Suppressor macrophage (primary cell): Measurements from ENCODE around the gene ZCCHC4.

ENCODE experiments used
- DNase-seq, 4 experiments: peaks; one replicate each; pipeline ENCODE4 v3.0.0-alpha.2; 2020 to 2022

Gene ZCCHC4

DNA sequence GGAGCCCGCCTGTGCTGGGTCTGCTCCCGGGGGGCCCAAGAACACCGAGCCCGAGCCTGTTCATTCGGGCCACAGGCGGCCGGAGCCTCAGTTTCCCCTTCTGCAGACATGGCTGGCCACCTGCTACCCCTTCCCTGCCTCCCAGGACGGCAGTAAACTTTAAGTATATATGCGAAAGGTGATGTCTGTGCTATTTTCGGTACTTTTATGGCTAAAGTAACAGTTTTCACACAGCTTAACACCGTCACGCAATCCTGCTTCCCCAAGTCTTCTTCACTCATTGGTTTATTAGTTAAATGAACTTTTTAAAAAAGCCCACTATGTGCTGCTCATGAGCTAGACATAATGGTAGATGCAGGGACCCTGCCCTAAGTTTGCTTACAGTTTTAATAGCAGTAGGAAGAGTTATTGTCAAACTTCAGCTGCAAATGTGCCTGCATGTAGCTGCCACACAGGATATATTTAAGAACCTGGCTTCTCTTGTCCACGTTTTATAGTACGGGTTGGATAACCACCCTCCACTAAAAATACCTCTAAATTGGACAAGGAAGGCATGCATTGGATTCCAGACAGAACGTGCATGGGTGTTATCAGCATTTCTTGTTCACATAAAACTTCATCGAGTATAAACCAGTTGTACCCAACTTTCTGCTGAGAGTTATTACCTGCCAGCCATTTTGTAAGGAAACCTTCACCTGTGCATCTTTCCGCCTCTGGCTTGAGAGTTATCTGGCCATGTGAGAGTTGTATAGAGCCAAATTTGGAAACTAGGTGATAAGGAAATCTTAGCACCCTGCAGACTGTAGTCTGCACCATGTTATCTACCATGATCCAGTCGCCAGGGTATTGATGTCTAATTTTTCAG, 65.2 kb downstream of the ZCCHC4 start:
- peak in 3 of 4 experiments; percentile 7 to 31 (median 24) for DNase-seq

DNA sequence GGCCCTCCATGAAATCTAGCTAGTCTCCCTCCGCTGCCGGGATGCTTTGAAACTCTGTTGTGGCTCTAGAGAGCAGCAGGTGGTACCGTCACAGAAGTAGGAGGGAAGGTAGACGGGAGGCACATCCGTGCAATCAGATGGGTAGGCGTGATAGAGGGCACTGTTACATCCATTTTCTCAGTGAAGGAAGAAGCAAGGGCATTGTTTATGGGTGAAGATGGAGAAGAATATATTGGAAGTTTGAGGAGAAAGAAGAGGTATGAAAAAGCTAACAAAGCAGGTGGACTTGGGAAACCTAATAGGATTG, 65.8 kb downstream of the ZCCHC4 start:
- no peak for DNase-seq

DNA sequence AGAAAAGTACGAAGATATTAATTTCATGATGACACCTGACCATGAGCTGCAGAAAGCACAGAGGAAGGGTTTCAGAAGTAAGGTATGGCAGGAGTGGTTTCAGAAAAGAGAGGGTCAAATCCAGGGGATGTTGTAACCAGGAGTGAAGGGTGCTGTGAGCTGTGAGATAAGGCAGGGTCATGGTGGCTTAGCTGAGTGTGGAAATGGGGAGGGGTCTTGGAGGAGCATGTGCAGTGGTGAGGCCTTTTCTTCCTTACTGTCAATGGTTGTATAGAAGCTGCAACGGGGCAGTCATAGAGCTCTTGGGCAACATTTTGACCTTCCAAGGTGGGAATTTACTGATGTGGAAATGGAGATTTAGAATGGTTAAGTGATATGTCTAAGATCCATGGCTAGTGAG, 67.0 kb downstream of the ZCCHC4 start:
- no peak for DNase-seq

DNA sequence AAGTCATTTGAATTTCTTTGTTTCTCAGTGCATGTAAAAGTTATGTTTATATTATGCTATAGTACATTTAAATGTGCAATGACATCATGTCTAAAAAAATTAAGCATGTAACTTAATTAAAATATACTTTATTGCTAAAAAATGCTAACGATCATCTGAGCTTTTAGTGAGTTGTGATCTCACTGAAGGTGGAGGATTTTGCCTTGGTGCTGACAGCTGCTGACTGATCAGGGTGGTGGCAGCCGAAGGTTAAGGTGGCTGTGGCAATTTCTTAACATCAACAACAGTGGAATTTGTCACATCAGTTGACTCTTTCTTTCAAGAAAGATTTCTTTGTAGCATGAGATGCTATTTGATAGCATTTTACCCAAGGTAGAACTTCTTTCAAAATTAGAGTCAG, 71.1 kb downstream of the ZCCHC4 start:
- no peak for DNase-seq

DNA sequence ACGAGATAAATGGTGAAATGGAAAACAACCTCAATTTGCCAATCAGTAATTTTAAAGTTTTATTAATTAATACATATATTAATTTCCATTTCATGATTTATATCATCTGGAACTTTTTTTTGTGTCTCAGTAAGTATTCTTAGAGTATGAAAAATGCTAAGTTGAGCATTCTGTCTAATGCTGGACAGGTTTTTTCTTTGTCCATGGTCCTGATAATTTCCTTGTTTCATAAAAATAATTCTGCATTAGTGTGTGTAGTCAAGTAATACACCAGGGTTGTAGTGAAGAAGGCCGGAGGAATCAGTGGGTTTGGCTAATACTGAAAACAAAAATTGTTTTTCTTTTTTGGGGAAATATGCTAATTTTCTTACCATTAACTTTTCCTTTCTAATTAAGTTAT, 74.4 kb downstream of the ZCCHC4 start:
- no peak for DNase-seq

DNA sequence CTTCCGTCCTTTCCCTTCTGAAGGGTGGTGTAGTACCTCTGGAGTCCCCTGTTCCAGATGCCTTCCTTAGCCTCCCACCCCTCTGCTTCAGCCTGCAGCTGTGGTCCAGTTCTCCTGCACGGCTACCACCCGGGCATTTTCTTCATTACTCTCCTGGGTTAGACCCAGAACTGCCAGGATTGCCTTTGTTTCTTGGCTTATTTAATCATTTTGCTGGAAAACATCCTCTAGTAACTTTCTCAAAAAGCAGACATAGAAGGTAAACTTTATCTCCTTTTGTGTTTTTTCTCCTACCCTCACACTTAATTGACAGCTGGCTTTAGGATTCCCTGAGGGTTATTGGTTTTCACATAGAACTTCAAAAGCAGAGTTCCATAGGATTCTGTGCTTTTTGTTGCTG, 84.7 kb downstream of the ZCCHC4 start:
- DNase-seq: no peak

DNA sequence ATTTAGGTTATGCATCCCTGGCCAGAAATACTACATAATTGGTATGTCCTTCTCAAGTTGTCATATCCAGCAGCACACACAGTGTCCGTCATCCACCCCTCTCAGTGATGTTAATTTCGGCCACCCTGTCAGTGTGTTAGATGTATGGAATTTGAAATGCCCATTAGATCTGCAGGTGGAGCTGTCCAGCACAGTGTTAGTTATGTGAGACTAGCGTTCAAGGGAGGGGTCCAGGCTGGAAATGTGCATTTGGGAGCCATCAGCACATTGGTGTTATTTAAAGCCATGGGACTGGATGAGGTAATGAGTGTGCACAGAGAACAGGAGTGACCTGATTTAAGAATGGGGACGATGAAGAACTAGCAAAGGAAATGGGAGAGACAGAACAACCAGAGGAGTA, 86.9 kb downstream of the ZCCHC4 start:
- no peak for DNase-seq

DNA sequence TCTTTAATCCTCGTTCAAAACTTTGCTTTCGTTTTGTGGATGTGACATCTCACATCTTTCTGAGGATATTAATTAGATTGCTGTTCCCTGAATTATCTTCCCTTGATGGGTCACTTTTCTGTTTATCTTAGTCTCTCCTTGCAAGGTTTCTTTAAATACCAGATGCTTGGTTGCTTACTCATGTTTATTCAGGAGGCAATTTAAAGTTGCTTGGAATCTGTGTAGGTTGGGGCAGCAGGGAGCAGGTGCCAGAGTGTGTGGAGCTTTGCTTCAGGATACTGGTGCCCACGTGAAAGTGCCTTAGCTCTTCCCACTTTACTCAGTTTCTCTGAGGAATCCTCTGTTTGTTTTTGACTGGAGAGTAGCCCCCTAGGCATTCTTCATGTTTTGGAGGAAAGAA, 88.5 kb downstream of the ZCCHC4 start:
- DNase-seq: no peak

DNA sequence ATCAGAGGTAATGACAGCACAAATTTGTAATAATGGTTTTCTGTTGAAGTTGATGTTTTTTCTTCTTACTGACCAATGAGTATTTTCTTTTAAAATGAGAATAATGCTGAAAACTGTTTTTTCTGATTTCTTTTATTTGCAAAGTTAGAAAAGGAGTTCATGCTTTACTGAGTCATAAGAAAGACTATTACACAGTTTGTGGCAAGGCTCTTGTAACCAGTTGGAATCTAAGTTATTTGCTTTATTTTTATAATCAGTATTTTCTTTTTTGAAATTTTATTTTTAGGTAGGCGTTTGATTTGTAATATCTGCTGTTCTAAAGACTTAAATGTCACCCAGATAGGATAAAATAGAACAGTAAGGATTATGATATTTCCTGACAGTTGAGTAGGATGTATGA, 89.9 kb downstream of the ZCCHC4 start:
- no peak for DNase-seq

DNA sequence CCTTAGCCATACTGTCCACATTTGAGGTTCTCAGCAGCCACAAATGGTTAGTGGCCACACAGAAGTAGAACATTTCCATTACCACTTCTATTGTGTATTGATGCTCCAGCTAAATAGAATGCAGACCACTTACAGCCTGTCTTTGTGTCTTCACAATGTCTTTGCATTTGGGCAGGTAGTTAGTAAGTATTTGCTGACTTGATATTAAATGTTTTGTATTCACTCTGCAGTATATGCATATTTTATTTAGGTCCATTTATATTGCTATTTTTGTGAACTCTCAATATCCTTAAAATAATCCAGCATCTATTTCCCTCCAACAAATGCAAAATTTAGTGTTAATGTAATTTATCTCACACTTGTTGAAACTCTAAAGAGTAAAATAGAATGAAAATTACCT, 91.1 kb downstream of the ZCCHC4 start:
- DNase-seq: no peak

DNA sequence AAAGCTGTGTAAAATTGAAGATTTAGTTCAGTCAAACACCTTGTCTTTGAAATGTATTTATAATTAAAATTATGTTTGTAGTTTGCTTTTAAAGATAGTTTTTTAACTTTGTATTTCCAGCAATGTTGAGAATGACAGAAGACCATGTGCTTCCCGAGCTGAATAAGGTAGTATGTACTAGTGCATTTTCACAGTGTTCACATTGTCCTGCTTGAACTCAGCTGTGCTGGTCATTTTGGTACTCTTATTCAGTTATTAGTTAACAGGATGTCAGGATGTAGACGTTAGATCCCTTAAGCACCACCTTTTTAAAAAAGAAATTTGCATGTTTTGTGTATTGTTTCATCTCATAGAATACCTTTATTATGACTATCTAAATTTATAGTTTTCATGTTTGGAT, 92.9 kb downstream of the ZCCHC4 start:
- no peak for DNase-seq

DNA sequence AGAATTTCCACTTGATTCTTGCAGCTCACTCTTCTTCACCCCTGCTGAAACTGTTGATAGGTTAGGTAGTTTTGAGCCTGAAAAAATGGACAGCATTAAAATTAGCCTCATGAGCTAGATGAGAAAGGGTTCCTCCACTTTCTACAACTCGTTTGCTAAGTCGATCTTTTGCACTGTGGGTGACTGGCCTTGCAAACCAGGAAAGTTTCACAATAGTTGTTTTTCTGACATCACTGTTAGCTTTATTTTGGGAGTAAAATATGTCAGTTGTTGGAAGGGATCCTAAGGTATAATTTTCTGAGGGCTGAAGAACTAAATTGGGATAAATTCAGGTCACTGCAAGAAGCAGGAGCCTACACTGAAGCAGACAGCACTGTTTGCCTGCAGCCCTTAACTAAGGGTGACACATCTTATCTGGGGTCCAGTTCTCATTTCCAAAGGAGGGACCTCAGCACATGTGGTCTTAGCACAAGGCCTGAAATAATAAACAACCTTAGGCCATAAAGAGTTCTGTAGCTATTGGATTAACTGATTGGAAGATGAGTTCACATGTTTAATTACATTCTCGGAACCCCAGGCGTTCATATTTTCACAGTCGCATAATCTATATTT, 93.6 kb downstream of the ZCCHC4 start:
- DNase-seq: peak in 1 of 4 experiments; percentile 15

DNA sequence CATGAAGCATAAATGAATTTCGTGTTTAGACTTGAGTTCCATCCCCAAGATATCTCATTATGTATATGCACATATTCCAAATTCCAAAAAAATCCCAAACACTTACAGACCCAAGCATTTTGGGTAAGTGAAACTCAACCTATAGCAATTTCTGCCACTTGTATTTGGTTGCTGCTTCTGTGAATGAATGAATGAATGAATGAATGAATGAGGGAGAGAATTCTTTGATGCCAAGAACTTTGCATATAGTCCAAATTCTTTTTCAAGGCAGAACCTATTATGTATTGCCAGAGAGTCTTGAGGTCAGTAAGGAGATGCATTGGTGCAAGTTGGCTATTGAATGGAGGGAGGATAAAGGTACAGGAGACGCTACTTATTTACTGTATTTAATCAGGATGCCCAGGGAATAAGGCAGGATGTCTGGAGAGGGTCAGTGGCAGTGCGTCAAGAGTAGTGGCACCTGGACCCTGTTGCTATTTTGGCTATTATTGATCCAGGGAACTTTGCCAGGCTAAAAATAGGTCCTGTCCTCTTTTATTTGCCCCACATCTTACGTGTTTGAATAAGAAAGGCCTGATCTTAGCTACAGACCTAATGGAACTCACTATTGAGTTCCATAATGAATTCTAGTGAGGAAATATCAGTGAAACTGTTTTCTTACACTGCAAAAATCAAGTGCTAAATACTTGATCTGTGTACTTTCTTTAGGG, 98.4 kb downstream of the ZCCHC4 start:
- DNase-seq: no peak

DNA sequence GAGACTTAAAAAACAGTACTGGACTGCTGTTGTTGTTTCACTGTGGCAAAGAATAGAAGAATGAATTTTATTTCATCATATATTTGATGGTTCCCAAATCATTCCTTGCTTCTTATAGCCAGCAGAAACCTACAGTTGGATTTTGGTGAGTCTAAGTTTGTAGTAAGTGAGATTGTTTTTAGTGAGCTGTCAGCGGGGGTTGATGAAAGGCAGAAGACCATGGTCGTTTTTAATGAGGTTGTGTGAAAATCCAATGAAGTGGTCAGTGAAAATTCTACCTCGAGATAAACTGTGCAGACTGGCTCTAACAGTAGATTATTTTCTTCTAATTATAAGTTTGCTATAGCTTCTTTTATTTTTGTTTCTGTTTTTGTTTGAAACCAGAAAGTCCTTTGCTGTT, 100.7 kb downstream of the ZCCHC4 start:
- no peak for DNase-seq

DNA sequence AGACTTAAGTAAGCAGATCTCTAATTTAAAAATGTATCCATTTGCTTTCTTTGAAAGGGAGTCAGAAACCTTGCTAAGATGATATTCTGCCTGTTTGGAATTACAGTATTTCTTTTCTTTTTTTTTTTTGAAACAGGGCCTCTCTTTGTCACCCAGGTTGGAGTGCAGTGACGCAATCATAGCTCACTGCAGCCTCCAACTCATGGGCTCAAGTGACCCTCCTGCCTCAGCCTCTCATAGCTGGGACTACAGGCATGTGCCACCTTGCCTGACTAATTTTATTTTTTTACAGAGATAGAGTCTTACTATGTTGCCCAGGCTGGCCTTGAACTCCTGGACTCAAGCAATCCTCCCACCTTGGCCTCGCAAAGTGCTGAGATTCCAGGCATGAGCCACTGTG, 104.4 kb downstream of the ZCCHC4 start:
- no peak for DNase-seq
